Measurements from ENCODE around the gene ST3GAL4. TPM values are rescaled to one million over a fixed set of nuclear protein-coding genes. Genes with fewer than 3 reads are reported as not detected.
A peak's percentile ranks its signal among the peaks of the same experiment; 100 is the strongest.

ST3GAL4 gene
- total RNA-seq, 2 donors from 2014 or later = 123 to 304 TPM

DNA sequence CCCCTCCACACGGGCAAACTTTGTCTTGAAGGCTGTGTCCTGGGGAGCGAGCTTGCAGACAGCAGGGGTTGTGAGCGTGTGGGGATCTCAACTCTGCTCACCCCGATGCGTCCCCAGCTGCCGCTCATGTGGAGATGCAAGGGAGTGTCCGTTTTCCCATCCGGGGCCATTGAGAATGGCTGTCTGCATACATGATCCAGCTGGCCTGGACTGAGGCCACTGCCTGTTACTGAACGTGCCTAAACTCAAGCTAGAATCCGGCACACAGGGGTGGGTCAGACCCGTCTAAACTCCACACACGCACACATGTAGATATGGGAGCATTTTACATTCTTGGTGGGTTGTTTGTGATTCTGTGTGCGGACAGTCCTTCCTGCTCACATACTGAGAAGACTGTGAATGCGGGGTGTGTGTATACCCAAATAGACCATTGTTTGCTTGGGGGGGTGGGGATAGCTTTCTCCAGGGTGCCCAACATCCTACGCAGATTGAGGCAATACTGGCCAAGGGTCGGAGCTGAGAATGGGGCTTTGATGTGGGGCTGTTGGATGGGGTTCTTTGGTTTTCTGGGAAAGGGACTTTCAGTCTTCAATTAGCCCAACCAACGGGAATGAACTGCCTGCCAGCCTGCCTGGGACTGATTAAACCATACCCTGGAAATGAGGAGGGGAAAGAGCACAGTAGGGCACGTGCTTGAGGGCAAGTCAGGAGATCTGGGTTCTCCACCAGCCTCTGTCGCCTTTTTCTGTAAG is 60.4 kb downstream of the ST3GAL4 start:
- peak overlapping the region; percentile 68 for H3K27ac ChIP-seq
- no peak overlapping the region for H3K4me3 ChIP-seq
- peak overlapping the region in 1 of 2 donors; percentile 56 for H3K9ac ChIP-seq (ENCODE audit: low read depth in 2 of 2, low read length in 2 of 2)
- no peaks in the 10 kb centered on the region for H3K27me3 ChIP-seq
- peak; percentile 66 for DNase-seq
- TF ChIP-seq, protein P1, sequence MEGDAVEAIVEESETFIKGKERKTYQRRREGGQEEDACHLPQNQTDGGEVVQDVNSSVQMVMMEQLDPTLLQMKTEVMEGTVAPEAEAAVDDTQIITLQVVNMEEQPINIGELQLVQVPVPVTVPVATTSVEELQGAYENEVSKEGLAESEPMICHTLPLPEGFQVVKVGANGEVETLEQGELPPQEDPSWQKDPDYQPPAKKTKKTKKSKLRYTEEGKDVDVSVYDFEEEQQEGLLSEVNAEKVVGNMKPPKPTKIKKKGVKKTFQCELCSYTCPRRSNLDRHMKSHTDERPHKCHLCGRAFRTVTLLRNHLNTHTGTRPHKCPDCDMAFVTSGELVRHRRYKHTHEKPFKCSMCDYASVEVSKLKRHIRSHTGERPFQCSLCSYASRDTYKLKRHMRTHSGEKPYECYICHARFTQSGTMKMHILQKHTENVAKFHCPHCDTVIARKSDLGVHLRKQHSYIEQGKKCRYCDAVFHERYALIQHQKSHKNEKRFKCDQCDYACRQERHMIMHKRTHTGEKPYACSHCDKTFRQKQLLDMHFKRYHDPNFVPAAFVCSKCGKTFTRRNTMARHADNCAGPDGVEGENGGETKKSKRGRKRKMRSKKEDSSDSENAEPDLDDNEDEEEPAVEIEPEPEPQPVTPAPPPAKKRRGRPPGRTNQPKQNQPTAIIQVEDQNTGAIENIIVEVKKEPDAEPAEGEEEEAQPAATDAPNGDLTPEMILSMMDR (IDR thresholded peaks at IDR 0.05) = no peak
- no peaks in the 10 kb centered on the region for H3K9me3 ChIP-seq
- intact Hi-C loops (cut with DNase I) = no loop called here
- H3K4me1 ChIP-seq = no peaks in the 10 kb centered on the region
- no peaks in the 10 kb centered on the region for H3K36me3 ChIP-seq

GRCh38 chr11:126416542-126417090 is 61.1 kb downstream of the ST3GAL4 start:
- intact Hi-C loops (cut with DNase I) = no loop called here
- H3K9me3 ChIP-seq = no peaks in the 10 kb centered on the region
- H3K4me1 ChIP-seq = peaks cover 7% of the 10 kb centered on the region
- H3K9ac ChIP-seq (ENCODE audit: low read depth in 2 of 2, low read length in 2 of 2) = peak overlapping the region; percentile 20 to 56
- H3K36me3 ChIP-seq = no peaks in the 10 kb centered on the region
- peak; percentile 94 for DNase-seq
- H3K27ac ChIP-seq = peak overlapping the region; percentile 68
- TF ChIP-seq, protein P1 (IDR thresholded peaks at IDR 0.05) = no peak
- peak overlapping the region; percentile 49 for H3K4me3 ChIP-seq
- no peaks in the 10 kb centered on the region for H3K27me3 ChIP-seq

GRCh38 chr11:126417091-126417862 is 61.8 kb downstream of the ST3GAL4 start:
- Histone ChIP-seq H3K9ac (ENCODE audit: low read depth in 2 of 2, low read length in 2 of 2) (peak overlapping the region in 1 of 2 donors; percentile 56), H3K4me3 (peak overlapping the region; percentile 49), H3K27ac (peak overlapping the region; percentile 68), H3K4me1 (peaks cover 9% of the 10 kb centered on the region), H3K27me3 (no peaks in the 10 kb centered on the region), H3K9me3 (no peaks in the 10 kb centered on the region), H3K36me3 (no peaks in the 10 kb centered on the region)
- no peak for DNase-seq
- TF ChIP-seq, protein P1 (IDR thresholded peaks at IDR 0.05) = no peak
- intact Hi-C loops (cut with DNase I) = no loop called here

DNA sequence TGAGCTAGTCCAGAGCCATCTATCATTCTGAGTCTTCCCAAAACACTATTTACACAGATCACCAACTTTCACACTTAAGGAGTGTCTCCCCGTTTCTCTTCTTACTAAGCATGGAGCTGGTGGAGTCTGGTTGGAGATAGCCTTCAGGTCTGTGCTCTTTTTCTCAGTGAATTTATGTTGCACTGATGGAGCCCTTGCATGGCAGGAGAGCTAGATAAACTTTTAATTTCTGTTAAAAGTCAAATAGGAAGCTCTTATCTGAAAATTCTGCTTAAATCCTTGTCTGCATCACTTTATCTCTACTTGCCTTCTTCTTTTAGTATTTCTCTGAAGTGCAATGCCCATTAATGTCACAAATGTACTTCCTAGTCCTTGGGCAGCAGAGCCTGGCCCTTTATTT is 63.4 kb downstream of the ST3GAL4 start:
- no peak overlapping the region for H3K4me3 ChIP-seq
- intact Hi-C loops (cut with DNase I) = no loop called here
- no peaks in the 10 kb centered on the region for H3K36me3 ChIP-seq
- peak overlapping the region; percentile 23 for H3K27ac ChIP-seq
- no peaks in the 10 kb centered on the region for H3K9me3 ChIP-seq
- TF ChIP-seq, protein P1 (IDR thresholded peaks at IDR 0.05) = no peak
- no peak overlapping the region for H3K9ac ChIP-seq (ENCODE audit: low read depth in 2 of 2, low read length in 2 of 2)
- DNase-seq = no peak
- H3K27me3 ChIP-seq = no peaks in the 10 kb centered on the region
- H3K4me1 ChIP-seq = peaks cover 17% of the 10 kb centered on the region

GRCh38 chr11:126419801-126420697 is 64.6 kb downstream of the ST3GAL4 start:
- no peaks in the 10 kb centered on the region for H3K9me3 ChIP-seq
- no peak overlapping the region for H3K4me3 ChIP-seq
- H3K36me3 ChIP-seq = no peaks in the 10 kb centered on the region
- H3K27me3 ChIP-seq = no peaks in the 10 kb centered on the region
- no peak for DNase-seq
- H3K9ac ChIP-seq (ENCODE audit: low read depth in 2 of 2, low read length in 2 of 2) = no peak overlapping the region
- H3K27ac ChIP-seq = peak overlapping the region; percentile 86
- TF ChIP-seq, protein P1 (IDR thresholded peaks at IDR 0.05) = no peak
- H3K4me1 ChIP-seq = peaks cover 25% of the 10 kb centered on the region
- intact Hi-C loops (cut with DNase I) = no loop called here

All from colonic mucosa (tissue), 4 donors.